Measurements from ENCODE around the gene FAM53A.
"Not testable (repeated sequence)": the region's sequence is repeated elsewhere in the genome, so short reads cannot be mapped to it uniquely, and the experiment has no call there.

Gene FAM53A

DNA sequence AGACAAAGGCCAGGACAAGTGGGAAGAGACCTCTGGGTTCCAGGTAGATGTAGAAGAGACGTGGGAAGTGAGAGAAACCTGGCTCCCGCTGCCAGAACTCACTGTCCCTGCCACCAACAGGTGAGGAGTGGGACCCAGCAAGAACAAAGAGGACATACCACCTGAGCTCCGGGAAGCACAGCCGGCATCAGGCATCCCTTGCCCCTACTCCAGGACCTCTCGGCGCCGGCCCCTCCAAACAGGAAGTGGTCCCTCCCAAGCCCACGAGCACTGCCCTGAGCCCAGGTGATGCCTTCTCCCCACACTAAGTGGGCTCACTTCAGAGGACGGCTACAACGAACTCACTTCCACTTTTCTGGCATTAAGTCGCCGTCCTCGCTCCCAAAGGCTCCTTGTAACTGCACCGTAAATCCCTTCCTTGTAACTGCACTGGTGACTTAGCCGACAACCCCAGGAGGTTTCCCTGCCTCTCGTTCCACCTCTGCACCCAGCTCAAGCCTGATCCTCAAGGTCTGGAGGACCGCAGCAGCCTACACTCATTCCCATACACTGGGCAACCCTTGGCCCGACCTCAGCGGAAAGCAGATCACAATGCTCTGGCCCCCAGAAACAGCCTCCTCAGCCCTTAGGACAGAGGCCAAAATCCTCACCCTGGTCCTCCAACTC is 8.8 kb downstream of the FAM53A start:
- no peak for DNase-seq (ENCODE audit: extremely low read depth, insufficient read length)
- Histone ChIP-seq H3K36me3 (ENCODE audit: control insufficient read depth, insufficient read depth, low read length) (no peaks in the 10 kb centered on the region), H3K27me3 (replicated peaks; ENCODE audit: control insufficient read depth, insufficient read depth, low read length) (no peaks in the 10 kb centered on the region), H3K4me3 (replicated peaks; ENCODE audit: low read depth, low read length) (no peak overlapping the region)
- TF ChIP-seq, protein P1, sequence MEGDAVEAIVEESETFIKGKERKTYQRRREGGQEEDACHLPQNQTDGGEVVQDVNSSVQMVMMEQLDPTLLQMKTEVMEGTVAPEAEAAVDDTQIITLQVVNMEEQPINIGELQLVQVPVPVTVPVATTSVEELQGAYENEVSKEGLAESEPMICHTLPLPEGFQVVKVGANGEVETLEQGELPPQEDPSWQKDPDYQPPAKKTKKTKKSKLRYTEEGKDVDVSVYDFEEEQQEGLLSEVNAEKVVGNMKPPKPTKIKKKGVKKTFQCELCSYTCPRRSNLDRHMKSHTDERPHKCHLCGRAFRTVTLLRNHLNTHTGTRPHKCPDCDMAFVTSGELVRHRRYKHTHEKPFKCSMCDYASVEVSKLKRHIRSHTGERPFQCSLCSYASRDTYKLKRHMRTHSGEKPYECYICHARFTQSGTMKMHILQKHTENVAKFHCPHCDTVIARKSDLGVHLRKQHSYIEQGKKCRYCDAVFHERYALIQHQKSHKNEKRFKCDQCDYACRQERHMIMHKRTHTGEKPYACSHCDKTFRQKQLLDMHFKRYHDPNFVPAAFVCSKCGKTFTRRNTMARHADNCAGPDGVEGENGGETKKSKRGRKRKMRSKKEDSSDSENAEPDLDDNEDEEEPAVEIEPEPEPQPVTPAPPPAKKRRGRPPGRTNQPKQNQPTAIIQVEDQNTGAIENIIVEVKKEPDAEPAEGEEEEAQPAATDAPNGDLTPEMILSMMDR (IDR thresholded peaks at IDR 0.05; ENCODE audit: insufficient read depth, low read length, poor library complexity, severe bottlenecking): no peak

DNA sequence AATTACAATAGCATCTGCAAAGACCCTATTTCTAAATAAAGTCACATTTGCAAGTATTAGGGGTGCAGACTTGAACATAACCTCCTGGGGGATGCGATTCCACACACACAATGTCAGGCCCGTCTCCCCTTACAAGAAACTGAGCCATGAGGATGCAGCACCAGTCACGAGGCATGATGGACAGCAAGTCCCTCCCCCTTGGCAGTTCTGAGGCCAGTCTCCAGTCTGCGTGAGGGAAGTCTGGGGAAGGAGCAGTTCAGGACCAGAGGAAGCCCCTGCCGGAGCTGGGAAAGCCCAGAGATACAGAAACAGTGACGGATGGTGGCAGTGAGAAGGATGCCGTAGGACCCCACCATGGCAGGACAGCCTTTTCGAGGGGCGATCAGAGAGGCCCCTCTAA is 9.4 kb downstream of the FAM53A start:
- no peak for DNase-seq (ENCODE audit: extremely low read depth, insufficient read length)
- H3K36me3 ChIP-seq (ENCODE audit: control insufficient read depth, insufficient read depth, low read length): no peaks in the 10 kb centered on the region
- TF ChIP-seq, protein P1 (IDR thresholded peaks at IDR 0.05; ENCODE audit: insufficient read depth, low read length, poor library complexity, severe bottlenecking): no peak
- H3K27me3 ChIP-seq (replicated peaks; ENCODE audit: control insufficient read depth, insufficient read depth, low read length): no peaks in the 10 kb centered on the region
- no peak overlapping the region for H3K4me3 ChIP-seq (replicated peaks; ENCODE audit: low read depth, low read length)

DNA sequence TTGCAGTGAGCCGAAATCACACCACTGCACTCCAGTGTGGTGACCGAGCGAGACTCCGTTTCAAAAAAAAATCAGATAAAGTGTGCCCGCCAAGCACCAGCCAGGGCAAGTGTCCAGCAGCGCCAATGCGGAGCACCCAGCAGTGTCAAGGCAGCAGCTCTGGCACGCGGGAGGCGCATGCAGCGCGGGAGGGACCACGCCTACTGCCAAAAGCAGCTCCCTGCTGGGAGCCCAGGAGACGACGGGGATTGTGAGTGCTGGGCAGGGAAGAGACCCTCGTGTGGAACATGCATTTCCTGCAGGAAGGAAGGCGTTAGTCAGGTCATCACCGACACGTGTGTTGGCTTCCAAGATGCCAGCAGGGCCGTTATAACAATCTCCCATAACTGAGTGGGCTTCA is 10.4 kb downstream of the FAM53A start:
- TF ChIP-seq, protein P1 (IDR thresholded peaks at IDR 0.05; ENCODE audit: insufficient read depth, low read length, poor library complexity, severe bottlenecking): no peak
- Histone ChIP-seq H3K36me3 (ENCODE audit: control insufficient read depth, insufficient read depth, low read length) (no peaks in the 10 kb centered on the region), H3K27me3 (replicated peaks; ENCODE audit: control insufficient read depth, insufficient read depth, low read length) (no peaks in the 10 kb centered on the region), H3K4me3 (replicated peaks; ENCODE audit: low read depth, low read length) (no peak overlapping the region)
- no peak for DNase-seq (ENCODE audit: extremely low read depth, insufficient read length)

DNA sequence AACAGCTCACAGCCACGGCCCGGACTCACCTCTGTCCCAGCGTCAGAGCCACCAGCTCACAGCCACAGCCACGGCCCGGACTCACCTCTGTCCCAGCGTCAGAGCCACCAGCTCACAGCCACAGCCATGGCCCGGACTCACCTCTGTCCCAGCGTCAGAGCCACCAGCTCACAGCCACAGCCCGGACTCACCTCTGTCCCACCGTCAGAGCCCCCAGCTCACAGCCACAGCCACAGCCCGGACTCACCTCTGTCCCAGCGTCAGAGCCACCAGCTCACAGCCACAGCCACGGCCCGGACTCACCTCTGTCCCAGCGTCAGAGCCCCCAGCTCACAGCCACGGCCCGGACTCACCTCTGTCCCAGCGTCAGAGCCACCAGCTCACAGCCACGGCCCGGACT is 13.1 kb downstream of the FAM53A start:
- not testable (repeated sequence) for H3K36me3 ChIP-seq (ENCODE audit: control insufficient read depth, insufficient read depth, low read length); H3K4me3 ChIP-seq (replicated peaks; ENCODE audit: low read depth, low read length); H3K27me3 ChIP-seq (replicated peaks; ENCODE audit: control insufficient read depth, insufficient read depth, low read length); DNase-seq (ENCODE audit: extremely low read depth, insufficient read length)

DNA sequence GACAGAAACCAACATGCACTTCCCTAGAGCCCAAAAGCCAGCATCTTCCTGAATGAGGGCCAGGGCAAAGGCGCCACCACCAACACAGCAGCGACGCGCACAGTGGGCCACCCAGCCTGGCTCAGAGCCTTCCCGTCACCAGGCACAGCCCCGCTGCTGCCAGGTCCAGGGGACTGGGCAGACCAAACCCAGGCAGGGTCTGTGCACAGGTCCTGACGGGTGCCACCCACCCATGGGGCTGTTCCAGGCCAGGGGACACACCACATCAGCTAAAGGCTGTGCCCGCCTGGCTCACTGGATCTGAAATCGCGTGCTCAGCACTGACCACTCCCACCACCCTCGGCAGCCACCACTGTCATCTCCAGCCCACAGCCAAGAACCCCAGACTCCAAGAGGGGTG is 13.8 kb downstream of the FAM53A start:
- Histone ChIP-seq H3K36me3 (ENCODE audit: control insufficient read depth, insufficient read depth, low read length) (no peaks in the 10 kb centered on the region), H3K27me3 (replicated peaks; ENCODE audit: control insufficient read depth, insufficient read depth, low read length) (no peaks in the 10 kb centered on the region), H3K4me3 (replicated peaks; ENCODE audit: low read depth, low read length) (no peak overlapping the region)
- TF ChIP-seq, protein P1 (IDR thresholded peaks at IDR 0.05; ENCODE audit: insufficient read depth, low read length, poor library complexity, severe bottlenecking): no peak
- DNase-seq (ENCODE audit: extremely low read depth, insufficient read length): no peak

DNA sequence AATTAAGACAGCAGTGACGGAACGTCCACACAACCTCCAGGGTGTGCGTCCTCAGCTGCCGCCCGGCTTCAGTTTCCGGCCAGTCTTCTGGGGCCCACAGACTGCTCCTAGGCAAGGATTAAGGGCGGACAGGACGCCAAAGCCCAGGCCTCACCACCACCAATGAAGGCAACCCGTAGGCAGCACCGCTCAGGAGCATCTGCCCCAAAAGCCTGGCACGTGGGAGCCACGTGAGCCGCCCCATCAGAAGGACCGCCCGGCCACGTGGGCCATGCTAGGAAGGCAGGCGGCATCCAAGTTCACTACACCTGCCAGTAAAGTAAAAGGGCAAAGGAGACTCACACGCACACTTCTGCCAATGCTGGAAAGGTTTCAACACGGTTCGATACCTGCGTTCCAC is 14.3 kb downstream of the FAM53A start:
- Histone ChIP-seq H3K4me3 (replicated peaks; ENCODE audit: low read depth, low read length) (no peak overlapping the region), H3K27me3 (replicated peaks; ENCODE audit: control insufficient read depth, insufficient read depth, low read length) (no peaks in the 10 kb centered on the region), H3K36me3 (ENCODE audit: control insufficient read depth, insufficient read depth, low read length) (no peaks in the 10 kb centered on the region)
- DNase-seq (ENCODE audit: extremely low read depth, insufficient read length): no peak
- TF ChIP-seq, protein P1 (IDR thresholded peaks at IDR 0.05; ENCODE audit: insufficient read depth, low read length, poor library complexity, severe bottlenecking): no peak
